GM19025 (cell line): ENCODE data around the gene MOK.

Experiments
- ATAC-seq: cut with Tn5 transposase; IDR thresholded peaks from one replicate; pipeline ENCODE4 v1.9.1; 2021; ENCODE audit warnings: mild to moderate bottlenecking, low read depth, moderate library complexity; ENCODE audit not compliant: unreplicated experiment

Gene MOK

DNA sequence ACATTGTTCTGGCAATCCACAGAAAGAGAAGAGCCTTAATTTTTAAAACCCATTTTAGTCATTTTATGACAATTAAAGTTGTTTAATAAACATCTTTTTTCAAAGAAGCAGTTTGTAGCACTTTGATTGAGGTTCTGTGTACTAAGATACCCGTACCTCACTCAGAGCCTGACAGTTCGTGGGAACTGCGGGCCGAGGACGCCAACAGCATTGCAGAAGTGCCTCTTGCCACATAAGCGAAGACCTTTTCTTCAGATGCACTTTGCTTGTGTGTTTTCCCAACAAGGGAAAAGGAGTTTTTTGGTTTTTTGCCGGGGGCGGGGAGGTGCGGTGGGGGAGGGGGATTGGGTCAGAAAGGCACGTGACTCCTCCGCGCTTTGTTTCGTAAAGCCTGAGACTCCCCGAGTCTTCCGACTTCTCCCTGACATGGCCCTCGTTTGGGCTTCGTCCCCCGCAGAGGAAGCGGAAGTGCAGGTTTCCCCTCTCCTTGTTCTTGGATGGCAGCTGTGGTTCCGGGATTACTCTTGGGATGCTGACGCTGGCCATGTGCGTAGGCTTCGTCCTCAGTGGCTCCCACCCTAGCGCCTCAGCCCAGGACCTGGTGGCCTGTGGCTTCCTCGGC is 94.4 kb downstream of the MOK start:
- ATAC-seq = no peak

- ATAC-seq = no peak
Measured at GRCh38 chr14:102209224-102209966, 95.6 kb downstream of the MOK start.

DNA sequence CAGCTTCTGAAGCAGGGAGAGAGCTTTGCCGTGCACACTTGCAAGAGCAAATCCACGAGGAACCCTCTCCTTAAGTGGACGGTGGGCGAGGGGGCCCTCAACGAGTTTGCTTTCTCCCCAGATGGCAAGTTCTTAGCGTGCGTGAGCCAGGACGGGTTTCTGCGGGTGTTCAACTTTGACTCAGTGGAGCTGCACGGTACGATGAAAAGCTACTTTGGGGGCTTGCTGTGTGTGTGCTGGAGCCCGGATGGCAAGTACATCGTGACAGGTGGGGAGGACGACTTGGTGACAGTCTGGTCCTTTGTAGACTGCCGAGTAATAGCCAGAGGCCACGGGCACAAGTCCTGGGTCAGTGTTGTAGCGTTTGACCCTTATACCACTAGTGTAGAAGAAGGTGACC is 96.2 kb downstream of the MOK start:
- ATAC-seq = no peak

DNA sequence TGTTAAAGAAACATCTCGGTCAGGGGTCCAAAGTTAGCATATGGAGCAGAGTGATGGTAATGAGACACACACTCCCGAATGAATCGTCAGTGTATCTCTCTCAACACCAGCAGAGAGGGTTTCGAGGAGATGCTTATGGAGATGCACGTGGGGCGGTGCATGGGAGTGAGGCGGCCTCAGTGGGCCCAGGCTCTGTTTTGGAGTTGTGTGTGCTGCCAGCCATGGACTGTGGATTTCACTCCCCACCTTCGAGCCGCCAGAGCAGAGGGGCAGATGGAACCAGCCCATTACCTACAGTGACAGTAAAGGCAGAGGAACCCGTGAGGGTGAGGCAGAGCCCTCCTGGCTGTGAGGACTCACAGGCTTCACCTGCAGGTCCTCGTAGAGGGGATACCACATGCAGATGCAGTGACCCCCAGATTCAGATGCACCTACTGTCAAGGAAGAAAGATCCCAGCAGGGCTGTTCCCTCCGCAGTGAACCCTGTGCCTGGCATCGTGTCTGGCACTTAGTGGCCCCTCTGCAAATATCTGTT is 97.1 kb downstream of the MOK start:
- ATAC-seq = no peak

DNA sequence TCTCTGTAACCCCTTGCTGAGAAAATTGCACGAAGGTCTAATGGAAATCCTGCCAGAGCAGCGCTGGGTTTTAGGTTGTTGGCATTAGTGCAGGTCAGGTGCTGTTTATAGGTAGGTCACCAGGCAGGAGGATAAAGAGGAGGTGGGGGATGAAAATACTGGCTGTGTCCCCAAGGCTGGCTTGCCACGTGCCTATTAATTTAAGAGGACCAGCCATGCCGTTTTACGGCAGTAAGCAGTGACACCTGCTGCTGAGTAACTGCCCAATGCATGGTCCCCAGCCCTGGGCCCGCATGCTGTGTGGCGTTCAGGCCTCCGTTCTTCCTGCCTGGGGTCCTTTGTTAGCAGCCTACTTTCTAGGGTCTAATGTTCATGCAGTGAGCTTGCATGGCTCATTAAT is 98.0 kb downstream of the MOK start:
- ATAC-seq = no peak

DNA sequence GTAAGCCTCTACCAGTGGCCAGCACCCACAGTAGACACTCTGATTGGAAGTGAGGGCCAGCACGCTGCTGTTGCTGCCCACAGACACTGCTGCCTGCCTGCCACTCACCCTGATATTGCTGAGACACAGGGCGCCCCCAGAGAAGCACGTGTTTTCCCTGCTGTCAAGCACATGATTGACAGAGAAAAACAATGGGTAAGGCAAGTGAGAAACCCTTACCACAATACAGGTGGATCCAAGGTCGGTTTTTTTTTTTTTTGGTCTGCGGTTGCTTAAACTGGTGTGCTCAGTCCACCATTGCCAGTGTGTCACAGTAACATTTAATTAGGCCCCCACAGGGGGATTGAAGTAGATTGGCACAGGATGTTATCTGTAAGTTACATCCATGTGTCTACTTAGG is 99.4 kb downstream of the MOK start:
- ATAC-seq = no peak

DNA sequence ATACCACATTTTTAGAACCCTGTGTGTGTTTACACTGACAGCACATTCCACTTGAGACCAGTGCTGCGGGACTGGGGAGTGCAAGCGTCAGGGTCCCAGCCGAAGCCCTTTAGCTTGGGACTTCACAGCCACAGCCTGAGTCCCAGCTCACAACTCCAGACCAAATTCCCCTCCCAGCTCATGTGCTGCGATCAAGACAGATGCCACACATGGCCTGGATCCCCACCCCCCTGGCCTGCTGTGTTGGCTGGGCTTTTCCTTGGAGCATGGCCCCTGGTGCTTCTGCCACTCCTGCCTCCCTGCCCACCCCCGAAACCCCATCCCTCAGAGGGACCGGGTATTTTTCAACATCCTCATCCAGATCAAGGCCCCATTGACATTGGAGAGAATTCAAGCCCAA is 101.6 kb downstream of the MOK start:
- no peak for ATAC-seq

- ATAC-seq = no peak
Measured at GRCh38 chr14:102202944-102203343, 102.0 kb downstream of the MOK start.

DNA sequence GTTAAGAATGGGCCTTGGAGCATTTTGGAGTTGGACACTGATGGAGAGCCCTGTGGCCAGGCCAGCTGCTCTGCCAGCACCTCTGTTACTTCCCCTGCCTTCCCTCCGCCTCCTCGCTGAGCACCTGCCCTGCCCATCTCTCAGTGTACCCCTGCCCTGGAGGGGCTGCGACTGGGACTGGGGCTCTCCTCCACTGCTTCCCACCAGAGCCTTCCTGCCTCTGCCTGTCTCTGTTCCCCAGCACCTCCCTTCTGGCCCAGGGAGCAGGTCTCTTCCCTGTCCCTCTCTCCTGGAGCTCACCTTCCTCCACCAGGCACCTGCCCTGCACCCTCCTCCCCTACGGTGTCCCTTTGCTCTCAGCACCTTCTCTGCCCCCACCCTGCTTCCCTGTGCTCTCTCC is 103.2 kb downstream of the MOK start:
- ATAC-seq = no peak

DNA sequence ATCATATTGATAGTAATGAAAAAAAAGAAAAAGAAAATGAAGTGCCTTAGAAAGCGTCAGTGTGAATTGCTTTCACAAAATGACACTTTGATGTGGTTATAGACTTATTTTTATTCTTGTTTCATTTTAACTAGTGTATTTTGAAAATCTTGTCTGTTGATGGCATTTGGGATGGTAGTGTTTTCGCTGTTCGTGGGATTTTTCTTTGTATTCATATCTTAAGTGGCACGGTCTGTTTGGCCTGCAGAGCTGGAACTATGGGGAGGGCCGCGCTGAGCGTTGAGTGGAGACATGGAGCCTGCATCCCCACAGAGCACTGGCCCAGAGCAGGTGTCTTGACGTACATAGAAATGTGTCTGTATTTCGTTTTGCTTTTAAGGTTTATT is 103.6 kb downstream of the MOK start:
- no peak for ATAC-seq

DNA sequence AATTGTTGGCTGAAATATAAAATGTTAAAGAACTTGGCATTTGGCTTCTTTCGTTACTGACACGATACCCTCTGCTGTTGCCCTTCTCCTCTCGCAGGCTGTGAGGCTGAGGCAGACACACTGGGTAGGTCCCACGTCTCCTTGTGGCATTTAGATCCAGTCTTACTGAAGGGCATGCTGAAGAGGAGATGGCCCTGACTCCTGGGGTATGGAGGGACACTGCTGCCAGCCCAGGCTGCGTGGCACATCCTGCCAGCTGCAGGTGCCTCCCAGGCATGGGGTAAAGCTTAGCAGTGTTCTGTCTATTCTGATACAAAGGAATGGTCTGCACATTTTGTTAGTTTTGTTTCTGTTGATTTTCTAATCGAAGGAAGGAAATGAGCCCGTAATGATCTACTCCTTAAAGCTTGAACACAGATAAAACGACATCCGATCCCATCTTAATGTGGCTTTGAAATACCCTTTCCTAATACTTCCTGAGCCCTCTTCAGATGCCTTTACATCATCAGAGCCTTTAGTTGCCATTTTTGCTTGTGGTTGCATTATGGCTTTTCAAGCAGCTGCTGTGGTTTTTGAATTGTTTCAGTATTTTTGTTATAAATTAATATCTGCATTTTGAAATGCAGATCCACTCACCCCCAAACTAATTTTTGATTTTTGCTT is 104.1 kb downstream of the MOK start:
- ATAC-seq = no peak

DNA sequence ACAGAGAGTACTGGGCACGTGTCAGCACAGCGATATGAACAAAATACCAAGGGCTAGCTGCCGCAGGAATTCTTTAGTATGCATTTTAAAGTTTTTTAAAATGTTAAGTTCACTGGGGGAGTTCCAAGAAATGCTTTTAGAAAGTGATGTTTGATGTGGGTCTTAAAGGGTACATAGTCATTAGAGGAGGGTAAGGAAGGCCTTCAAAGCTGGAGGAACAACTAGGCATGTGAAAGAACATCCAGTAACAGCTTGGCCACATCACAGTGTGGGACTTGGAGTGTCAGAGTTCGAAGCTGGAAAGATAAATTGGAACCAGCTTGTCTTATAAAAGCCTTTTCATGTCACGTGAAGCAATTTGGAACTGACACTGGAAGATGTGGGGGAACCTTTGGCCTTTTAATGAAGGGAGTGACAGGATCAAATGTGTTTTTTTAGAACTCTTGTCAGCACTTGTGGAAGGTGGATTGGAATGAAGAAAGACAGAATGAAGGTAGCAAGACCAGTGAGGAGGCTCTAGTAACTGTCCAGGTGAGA is 107.6 kb downstream of the MOK start:
- no peak for ATAC-seq

GRCh38 chr14:102196902-102197230 is 108.1 kb downstream of the MOK start:
- ATAC-seq = no peak

DNA sequence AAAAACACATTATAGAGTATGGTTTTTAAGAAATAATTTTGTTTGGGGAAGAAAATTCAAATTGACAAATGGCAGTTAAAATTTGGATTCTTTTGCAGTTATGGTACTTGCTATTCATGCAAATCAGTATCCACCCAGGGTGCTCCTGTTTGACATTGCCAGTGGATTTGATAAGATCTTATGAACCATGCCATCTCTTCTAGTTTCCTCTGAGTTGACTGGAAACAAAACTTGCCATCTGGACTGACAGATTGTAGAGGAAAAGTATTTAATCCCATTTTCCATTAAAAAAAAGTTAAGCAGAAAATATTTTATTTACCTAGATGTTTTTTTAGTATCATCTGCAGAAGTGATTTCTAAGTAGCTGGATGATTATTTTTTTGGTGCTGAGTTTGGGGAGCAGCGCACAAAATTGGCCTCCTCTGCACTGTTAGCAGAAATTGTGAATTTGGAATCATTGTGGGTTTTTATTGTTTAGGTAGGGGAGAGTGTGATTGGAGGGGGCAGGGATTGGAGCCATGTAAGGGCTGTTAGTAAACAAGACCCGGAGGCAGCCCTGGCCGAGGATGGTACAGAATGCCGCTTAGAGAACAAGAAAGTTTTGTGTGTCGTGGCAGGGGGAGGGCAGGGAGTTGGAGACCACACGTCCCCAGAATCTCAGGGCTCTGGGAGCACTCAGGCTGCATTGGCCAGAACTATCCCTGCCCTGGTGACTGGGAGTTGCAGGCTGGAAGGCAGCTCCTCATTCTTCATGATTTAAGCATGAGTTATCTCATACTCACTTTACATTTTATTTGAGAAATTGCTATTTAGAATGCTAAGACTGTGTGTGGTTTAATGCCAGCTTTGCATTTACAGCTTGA is 108.7 kb downstream of the MOK start:
- no peak for ATAC-seq

DNA sequence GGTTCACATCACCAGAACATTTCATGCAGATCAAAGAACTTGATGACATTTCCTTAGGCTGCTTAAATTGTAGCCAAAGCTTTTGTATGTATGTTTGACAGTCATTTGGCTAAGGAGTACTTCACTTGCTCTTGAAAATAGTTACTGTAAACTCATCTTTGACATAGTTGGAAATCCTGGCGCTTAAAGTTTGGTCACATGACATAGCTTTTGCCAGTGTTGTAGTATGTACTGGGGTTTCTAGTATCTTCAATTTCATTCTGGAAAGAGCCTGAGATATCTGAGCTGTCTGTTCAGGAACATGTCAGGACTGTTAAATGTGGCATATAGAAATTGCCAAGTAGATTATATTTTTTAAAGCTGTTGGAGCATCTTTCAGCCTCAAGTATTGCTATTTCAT is 109.5 kb downstream of the MOK start:
- ATAC-seq = no peak

GRCh38 chr14:102194856-102195255 is 110.1 kb downstream of the MOK start:
- ATAC-seq = no peak

DNA sequence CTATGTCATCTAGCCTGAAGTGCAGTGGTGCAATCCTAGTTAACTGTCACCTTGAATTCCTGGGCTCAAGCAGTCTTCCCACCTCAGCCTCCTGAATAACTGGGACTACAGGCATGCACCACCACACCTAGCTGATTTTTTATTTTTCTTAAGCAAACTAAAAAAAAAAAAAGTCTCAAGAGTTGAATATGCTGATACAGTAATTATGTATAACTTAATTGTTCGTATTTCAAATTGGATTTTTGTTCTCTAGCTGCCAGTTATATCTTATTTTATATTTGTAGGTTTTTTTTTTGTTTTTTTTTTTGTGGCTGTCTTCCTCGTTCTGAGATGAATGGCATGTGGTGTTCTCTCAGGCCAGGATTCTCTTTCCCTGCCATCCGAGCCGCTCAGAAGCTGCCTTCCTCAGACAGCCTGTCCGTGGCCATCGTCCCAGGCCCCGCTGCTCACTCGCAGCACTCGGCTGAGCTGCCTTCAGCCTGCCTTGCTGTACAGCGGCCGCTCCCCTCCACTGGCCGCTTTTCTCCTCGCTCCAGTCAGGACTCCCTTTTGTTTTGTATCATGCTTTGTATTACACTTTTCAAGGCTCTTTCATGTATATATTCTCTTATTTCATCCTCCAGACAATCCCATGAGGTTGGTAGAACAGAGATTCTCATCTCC is 112.0 kb downstream of the MOK start:
- no peak for ATAC-seq

DNA sequence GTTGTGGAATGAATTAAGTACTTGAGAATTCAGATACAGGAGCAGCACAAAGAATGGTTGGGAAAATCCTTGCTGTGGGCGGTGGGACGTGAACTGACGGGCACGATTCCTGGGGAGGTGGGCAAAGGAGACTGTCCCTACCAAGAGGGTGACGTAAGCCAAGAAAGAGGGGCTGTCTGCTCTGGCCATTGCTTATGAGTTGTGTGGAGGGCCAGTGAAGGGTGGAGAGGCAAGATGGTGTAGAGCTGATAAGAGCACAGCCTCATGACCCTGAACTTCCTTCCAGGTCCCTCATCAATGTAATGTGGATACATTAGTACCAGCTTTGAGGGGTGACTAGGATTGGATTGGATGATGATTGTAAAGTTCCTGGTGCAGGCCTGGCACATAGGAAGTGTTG is 115.1 kb downstream of the MOK start:
- ATAC-seq = no peak

DNA sequence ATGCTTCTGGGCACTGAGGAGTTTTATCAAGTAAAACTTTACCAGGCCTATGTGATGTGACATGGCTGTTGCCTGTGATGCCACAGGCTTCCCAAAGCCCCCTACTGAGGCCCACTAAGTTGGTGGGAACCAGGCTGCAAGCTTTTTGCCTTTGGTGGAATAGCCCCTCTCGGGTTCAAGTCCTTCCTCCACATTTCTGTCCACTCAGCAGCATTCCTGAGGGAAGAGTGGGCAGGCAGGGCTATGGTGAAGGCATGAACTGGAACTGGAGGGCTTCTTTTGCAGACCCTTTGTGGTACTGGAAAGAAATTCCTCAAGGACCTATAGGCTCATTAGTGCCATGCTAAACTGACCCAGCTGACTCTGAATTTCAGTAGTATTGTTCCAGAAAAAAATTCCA is 116.8 kb downstream of the MOK start:
- ATAC-seq = no peak

- ATAC-seq = no peak
Measured at GRCh38 chr14:102187568-102188001, 117.4 kb downstream of the MOK start.
